Measurements from ENCODE around the gene SPATA9. TPM values are rescaled to one million over a fixed set of nuclear protein-coding genes. Genes with fewer than 3 reads are reported as not detected.

Gene SPATA9
- total and polyA plus RNA-seq, 2 of the 13 experiments (the other 11 are each of a cell fraction or from before 2014, with no cell fraction given): not detected

- TF ChIP-seq, protein P1, sequence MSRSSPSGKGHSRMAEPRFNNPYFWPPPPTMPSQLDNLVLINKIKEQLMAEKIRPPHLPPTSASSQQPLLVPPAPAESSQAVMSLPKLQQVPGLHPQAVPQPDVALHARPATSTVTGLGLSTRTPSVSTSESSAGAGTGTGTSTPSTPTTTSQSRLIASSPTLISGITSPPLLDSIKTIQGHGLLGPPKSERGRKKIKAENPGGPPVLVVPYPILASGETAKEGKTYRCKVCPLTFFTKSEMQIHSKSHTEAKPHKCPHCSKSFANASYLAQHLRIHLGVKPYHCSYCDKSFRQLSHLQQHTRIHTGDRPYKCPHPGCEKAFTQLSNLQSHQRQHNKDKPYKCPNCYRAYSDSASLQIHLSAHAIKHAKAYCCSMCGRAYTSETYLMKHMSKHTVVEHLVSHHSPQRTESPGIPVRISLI (CRISPR knock-in tag; IDR thresholded peaks at IDR 0.05; ENCODE audit: borderline replicate concordance): no peak
- TF ChIP-seq FOXM1 (CRISPR knock-in tag; IDR thresholded peaks at IDR 0.05) (no peak), TRAFD1 (CRISPR knock-in tag; IDR thresholded peaks at IDR 0.05; ENCODE audit: borderline replicate concordance) (no peak), ZNF605 (CRISPR knock-in tag; IDR thresholded peaks at IDR 0.05) (no peak), ZNF280B (CRISPR knock-in tag; IDR thresholded peaks at IDR 0.05; ENCODE audit: borderline replicate concordance) (peak; percentile 62; the same call in 1 of the 2 replicates), ZKSCAN5 (CRISPR knock-in tag; IDR thresholded peaks at IDR 0.05) (no peak), ZNF549 (CRISPR knock-in tag; IDR thresholded peaks at IDR 0.05) (no peak), GATA4 (IDR thresholded peaks at IDR 0.05; ENCODE audit: borderline replicate concordance, low read depth) (no peak), ZNF260 (CRISPR knock-in tag; IDR thresholded peaks at IDR 0.05; ENCODE audit: borderline replicate concordance, low read depth) (no peak), ZNF550 (CRISPR knock-in tag; IDR thresholded peaks at IDR 0.05; ENCODE audit: borderline replicate concordance) (0 out of 2 replicates have a peak, but pooled peaks have one; percentile 77), ZNF44 (CRISPR knock-in tag; IDR thresholded peaks at IDR 0.05) (no peak), MAFK (conservative IDR thresholded peaks at IDR 0.05 in 1 of 2, IDR thresholded peaks at IDR 0.05 in 1 of 2; ENCODE audit: low read length in 2 of 2) (no peak), ZNF382 (CRISPR knock-in tag; IDR thresholded peaks at IDR 0.05; ENCODE audit: borderline replicate concordance) (no peak)
- TF ChIP-seq, protein P2, sequence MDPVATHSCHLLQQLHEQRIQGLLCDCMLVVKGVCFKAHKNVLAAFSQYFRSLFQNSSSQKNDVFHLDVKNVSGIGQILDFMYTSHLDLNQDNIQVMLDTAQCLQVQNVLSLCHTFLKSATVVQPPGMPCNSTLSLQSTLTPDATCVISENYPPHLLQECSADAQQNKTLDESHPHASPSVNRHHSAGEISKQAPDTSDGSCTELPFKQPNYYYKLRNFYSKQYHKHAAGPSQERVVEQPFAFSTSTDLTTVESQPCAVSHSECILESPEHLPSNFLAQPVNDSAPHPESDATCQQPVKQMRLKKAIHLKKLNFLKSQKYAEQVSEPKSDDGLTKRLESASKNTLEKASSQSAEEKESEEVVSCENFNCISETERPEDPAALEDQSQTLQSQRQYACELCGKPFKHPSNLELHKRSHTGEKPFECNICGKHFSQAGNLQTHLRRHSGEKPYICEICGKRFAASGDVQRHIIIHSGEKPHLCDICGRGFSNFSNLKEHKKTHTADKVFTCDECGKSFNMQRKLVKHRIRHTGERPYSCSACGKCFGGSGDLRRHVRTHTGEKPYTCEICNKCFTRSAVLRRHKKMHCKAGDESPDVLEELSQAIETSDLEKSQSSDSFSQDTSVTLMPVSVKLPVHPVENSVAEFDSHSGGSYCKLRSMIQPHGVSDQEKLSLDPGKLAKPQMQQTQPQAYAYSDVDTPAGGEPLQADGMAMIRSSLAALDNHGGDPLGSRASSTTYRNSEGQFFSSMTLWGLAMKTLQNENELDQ (CRISPR knock-in tag; IDR thresholded peaks at IDR 0.05; ENCODE audit: borderline replicate concordance): no peak
- TF ChIP-seq, protein P3, sequence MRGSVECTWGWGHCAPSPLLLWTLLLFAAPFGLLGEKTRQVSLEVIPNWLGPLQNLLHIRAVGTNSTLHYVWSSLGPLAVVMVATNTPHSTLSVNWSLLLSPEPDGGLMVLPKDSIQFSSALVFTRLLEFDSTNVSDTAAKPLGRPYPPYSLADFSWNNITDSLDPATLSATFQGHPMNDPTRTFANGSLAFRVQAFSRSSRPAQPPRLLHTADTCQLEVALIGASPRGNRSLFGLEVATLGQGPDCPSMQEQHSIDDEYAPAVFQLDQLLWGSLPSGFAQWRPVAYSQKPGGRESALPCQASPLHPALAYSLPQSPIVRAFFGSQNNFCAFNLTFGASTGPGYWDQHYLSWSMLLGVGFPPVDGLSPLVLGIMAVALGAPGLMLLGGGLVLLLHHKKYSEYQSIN (CRISPR knock-in tag; IDR thresholded peaks at IDR 0.05; ENCODE audit: borderline replicate concordance): no peak
- TF ChIP-seq, protein P4, sequence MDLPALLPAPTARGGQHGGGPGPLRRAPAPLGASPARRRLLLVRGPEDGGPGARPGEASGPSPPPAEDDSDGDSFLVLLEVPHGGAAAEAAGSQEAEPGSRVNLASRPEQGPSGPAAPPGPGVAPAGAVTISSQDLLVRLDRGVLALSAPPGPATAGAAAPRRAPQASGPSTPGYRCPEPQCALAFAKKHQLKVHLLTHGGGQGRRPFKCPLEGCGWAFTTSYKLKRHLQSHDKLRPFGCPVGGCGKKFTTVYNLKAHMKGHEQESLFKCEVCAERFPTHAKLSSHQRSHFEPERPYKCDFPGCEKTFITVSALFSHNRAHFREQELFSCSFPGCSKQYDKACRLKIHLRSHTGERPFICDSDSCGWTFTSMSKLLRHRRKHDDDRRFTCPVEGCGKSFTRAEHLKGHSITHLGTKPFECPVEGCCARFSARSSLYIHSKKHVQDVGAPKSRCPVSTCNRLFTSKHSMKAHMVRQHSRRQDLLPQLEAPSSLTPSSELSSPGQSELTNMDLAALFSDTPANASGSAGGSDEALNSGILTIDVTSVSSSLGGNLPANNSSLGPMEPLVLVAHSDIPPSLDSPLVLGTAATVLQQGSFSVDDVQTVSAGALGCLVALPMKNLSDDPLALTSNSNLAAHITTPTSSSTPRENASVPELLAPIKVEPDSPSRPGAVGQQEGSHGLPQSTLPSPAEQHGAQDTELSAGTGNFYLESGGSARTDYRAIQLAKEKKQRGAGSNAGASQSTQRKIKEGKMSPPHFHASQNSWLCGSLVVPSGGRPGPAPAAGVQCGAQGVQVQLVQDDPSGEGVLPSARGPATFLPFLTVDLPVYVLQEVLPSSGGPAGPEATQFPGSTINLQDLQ (CRISPR knock-in tag; IDR thresholded peaks at IDR 0.05): peak; percentile 61; the same call in 1 of the 2 replicates
Observed at GRCh38 chr5:95620870-95621838, 61.6 kb downstream of the SPATA9 start (continued).
